ENCODE data around the gene GMDS. TPM values are rescaled to one million over a fixed set of nuclear protein-coding genes. Genes with fewer than 3 reads are reported as not detected.
A peak's percentile ranks its signal among the peaks of the same experiment; 100 is the strongest.

Gene GMDS
- total and polyA plus RNA-seq, 2 of the 4 experiments (the other 2 are of a cell fraction): 7.3 to 21.9 TPM

GRCh38 chr6:2140438-2141128 lies 104.8 kb downstream of the GMDS start:
- Histone ChIP-seq H3K4ac (ENCODE audit: low read depth, low read length) (no peak overlapping the region), H4K8ac (ENCODE audit: low read depth in 2 of 2, low read length in 2 of 2) (no peak overlapping the region), H3K14ac (replicated peaks; ENCODE audit: low read depth, low read length) (0 out of 2 replicates have a peak overlapping the region, but pooled peaks have one; percentile 20), H3K9ac (ENCODE audit: low read depth, low read length) (no peak overlapping the region), H4K91ac (ENCODE audit: insufficient read depth, low read depth, low read length) (no peak overlapping the region), H3K36me3 (ENCODE audit: control insufficient read depth, insufficient read depth, low read length) (no peaks in the 10 kb centered on the region), H3K79me1 (ENCODE audit: low read depth in 1 of 2, low read length in 2 of 2) (peaks cover 8% of the 10 kb centered on the region in 2 experiments; a peak in 3 of 4 replicates), H3K4me3 (ENCODE audit: insufficient read depth, low read depth, low read length) (no peak overlapping the region), H2AFZ (replicated peaks; ENCODE audit: low read length, poor library complexity) (no peak overlapping the region), H2BK20ac (ENCODE audit: low read depth, low read length) (no peak overlapping the region), H3K9me1 (ENCODE audit: insufficient read depth, low read length) (no peaks in the 10 kb centered on the region), H3K9me3 (ENCODE audit: control insufficient read depth, insufficient read depth, low read length) (no peaks in the 10 kb centered on the region), H3K23ac (ENCODE audit: low read depth, low read length) (no peak overlapping the region), H2BK15ac (ENCODE audit: low read depth, low read length) (no peak overlapping the region), H3K56ac (ENCODE audit: extremely low read depth, insufficient read depth, low read length) (no peak overlapping the region), H3K27me3 (ENCODE audit: control insufficient read depth, insufficient read depth, low read length) (no peaks in the 10 kb centered on the region), H3K4me1 (ENCODE audit: control insufficient read depth, insufficient read depth, low read length) (0 out of 2 replicates have a peak, but pooled peaks cover 2% of the 10 kb centered on the region), H4K5ac (ENCODE audit: low read depth, low read length) (no peak overlapping the region), H4K20me1 (ENCODE audit: insufficient read depth, low read length) (no peaks in the 10 kb centered on the region), H2BK120ac (ENCODE audit: low read depth, low read length) (no peak overlapping the region), H3K18ac (ENCODE audit: low read depth, low read length) (no peak overlapping the region), H2BK5ac (ENCODE audit: low read depth, low read length, poor library complexity, severe bottlenecking) (no peak overlapping the region), H2AK9ac (replicated peaks; ENCODE audit: low read depth, low read length, poor library complexity) (no peak overlapping the region), H2AK5ac (ENCODE audit: low read depth, low read length) (no peak overlapping the region), H3K27ac (ENCODE audit: insufficient read depth, low read length) (no peak overlapping the region), H3K4me2 (ENCODE audit: low read depth, low read length) (no peak overlapping the region)
- no CpG with 5 or more reads among the region's 6 CpGs for WGBS, 2 experiments (ENCODE audit: extremely low coverage in 2 of 2, insufficient read length in 1 of 2)
- dilution Hi-C loops (cut with HindIII; ENCODE audit: low sequenced_read_pairs, unreplicated experiment) (no loop called here), intact Hi-C loops (cut with micrococcal nuclease) (no loop called here), in situ Hi-C loops (cut with MboI; ENCODE audit: low sequenced_read_pairs) (no loop called here)
- BruUV-seq (replicated peaks): no TSS peak
- ATAC-seq (ENCODE audit: low read depth) (no peak), DNase-seq (no peak)
- ChIA-PET CTCF (no interaction called here), POLR2A (ENCODE audit: unreplicated experiment) (no interaction called here)
- TF ChIP-seq, protein P1, sequence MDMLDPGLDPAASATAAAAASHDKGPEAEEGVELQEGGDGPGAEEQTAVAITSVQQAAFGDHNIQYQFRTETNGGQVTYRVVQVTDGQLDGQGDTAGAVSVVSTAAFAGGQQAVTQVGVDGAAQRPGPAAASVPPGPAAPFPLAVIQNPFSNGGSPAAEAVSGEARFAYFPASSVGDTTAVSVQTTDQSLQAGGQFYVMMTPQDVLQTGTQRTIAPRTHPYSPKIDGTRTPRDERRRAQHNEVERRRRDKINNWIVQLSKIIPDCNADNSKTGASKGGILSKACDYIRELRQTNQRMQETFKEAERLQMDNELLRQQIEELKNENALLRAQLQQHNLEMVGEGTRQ (IDR thresholded peaks at IDR 0.05; ENCODE audit: low read depth, low read length): no peak
- TF ChIP-seq ELK1 (IDR thresholded peaks at IDR 0.05; ENCODE audit: borderline replicate concordance, low read depth, low read length): no peak
- TF ChIP-seq CEBPB (IDR thresholded peaks at IDR 0.05; ENCODE audit: low read depth, low read length): no peak
- no peak for TF ChIP-seq MXI1 (IDR thresholded peaks at IDR 0.05; ENCODE audit: borderline replicate concordance, low read depth, low read length)
- TF ChIP-seq CHD1 (IDR thresholded peaks at IDR 0.05; ENCODE audit: low read depth, low read length): no peak
- TF ChIP-seq, protein P2, sequence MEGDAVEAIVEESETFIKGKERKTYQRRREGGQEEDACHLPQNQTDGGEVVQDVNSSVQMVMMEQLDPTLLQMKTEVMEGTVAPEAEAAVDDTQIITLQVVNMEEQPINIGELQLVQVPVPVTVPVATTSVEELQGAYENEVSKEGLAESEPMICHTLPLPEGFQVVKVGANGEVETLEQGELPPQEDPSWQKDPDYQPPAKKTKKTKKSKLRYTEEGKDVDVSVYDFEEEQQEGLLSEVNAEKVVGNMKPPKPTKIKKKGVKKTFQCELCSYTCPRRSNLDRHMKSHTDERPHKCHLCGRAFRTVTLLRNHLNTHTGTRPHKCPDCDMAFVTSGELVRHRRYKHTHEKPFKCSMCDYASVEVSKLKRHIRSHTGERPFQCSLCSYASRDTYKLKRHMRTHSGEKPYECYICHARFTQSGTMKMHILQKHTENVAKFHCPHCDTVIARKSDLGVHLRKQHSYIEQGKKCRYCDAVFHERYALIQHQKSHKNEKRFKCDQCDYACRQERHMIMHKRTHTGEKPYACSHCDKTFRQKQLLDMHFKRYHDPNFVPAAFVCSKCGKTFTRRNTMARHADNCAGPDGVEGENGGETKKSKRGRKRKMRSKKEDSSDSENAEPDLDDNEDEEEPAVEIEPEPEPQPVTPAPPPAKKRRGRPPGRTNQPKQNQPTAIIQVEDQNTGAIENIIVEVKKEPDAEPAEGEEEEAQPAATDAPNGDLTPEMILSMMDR (conservative IDR thresholded peaks at IDR 0.05; ENCODE audit: low read depth, low read length): no peak
- no peak for TF ChIP-seq FOS (IDR thresholded peaks at IDR 0.05; ENCODE audit: low read depth, low read length)
- no peak for TF ChIP-seq BHLHE40 (IDR thresholded peaks at IDR 0.05; ENCODE audit: low read depth, low read length)
- TF ChIP-seq SMC3 (IDR thresholded peaks at IDR 0.05; ENCODE audit: low read depth, low read length): no peak
- TF ChIP-seq NFE2L2 (IDR thresholded peaks at IDR 0.05; ENCODE audit: low read depth, low read length): no peak
- no peak for TF ChIP-seq RFX5 (IDR thresholded peaks at IDR 0.05; ENCODE audit: low read depth, low read length)
- TF ChIP-seq MAZ (IDR thresholded peaks at IDR 0.05; ENCODE audit: borderline replicate concordance, low read depth, low read length): no peak
- no peak for TF ChIP-seq RAD21 (IDR thresholded peaks at IDR 0.05; ENCODE audit: low read length)
- no peak for TF ChIP-seq POLR2A (IDR thresholded peaks at IDR 0.05; ENCODE audit: low read depth, low read length)
- no peak for TF ChIP-seq RCOR1 (IDR thresholded peaks at IDR 0.05; ENCODE audit: insufficient replicate concordance, low read length)
- no peak for TF ChIP-seq MAFK (IDR thresholded peaks at IDR 0.05; ENCODE audit: low read depth, low read length)
